Measurements from ENCODE around the gene MPST.

- TF ChIP-seq CTCF (IDR thresholded peaks at IDR 0.05) (no peak), EP300 (IDR thresholded peaks at IDR 0.05) (no peak)
These were observed 27.0 kb downstream of the MPST start for GRCh38 chr22:37046589-37046988.
